Activated naive CD8-positive, alpha-beta T cell treated with anti-CD3 and anti-CD28 coated beads, Interleukin-2, amount 50 U/mL, for 16 hours (primary cell): ENCODE data around the gene IL11RA.

Experiments used
- DNase-seq: peaks from one replicate; pipeline ENCODE4 v3.0.0-alpha.2; 2020; ENCODE audit warnings: low read depth, low spot score

The IL11RA gene

GRCh38 chr9:34651876-34652601 is at the start of gene IL11RA:
IL11RA (plus strand) TSS chr9:34652185; CDS start chr9:34655218, 3,033 bp downstream.
- no peak for DNase-seq

- DNase-seq: peak; percentile 56
Observed at GRCh38 chr9:34603610-34604231, 48.3 kb upstream of the IL11RA start.

GRCh38 chr9:34606190-34606589 is 45.8 kb upstream of the IL11RA start:
- DNase-seq: no peak

GRCh38 chr9:34606905-34607304 is 45.1 kb upstream of the IL11RA start:
- DNase-seq: no peak

- DNase-seq: no peak
Observed at GRCh38 chr9:34607331-34607730, 44.7 kb upstream of the IL11RA start.

GRCh38 chr9:34610434-34611206 is 41.4 kb upstream of the IL11RA start:
- no peak for DNase-seq

GRCh38 chr9:34611251-34611810 is 40.7 kb upstream of the IL11RA start:
- no peak for DNase-seq

GRCh38 chr9:34611811-34612787 is 39.9 kb upstream of the IL11RA start, which contains the start of gene RPP25L:
RPP25L (minus strand) TSS chr9:34612097; CDS start chr9:34611296, 801 bp downstream.
- peak; percentile 61 for DNase-seq

- DNase-seq: no peak
Observed at GRCh38 chr9:34612788-34613390, 39.1 kb upstream of the IL11RA start.

- DNase-seq: no peak
Observed at GRCh38 chr9:34615132-34615531, 36.9 kb upstream of the IL11RA start.

- DNase-seq: peak; percentile 82
Observed at GRCh38 chr9:34620061-34620994, 31.7 kb upstream of the IL11RA start, which contains the start of gene DCTN3. DCTN3 (minus strand) TSS chr9:34620495; CDS start chr9:34620464, 31 bp downstream.

- DNase-seq: no peak
Observed at GRCh38 chr9:34623374-34624235, 28.4 kb upstream of the IL11RA start.

GRCh38 chr9:34624475-34625185 is 27.4 kb upstream of the IL11RA start:
- no peak for DNase-seq

GRCh38 chr9:34625186-34625486 is 26.8 kb upstream of the IL11RA start:
- no peak for DNase-seq

GRCh38 chr9:34627716-34628655 is 24.0 kb upstream of the IL11RA start:
- no peak for DNase-seq

- no peak for DNase-seq
Observed at GRCh38 chr9:34628656-34629490, 23.1 kb upstream of the IL11RA start, which contains the start of gene ARID3C. ARID3C (minus strand) TSS chr9:34629066; CDS start chr9:34628014, 1,052 bp downstream.
